ENCODE measurements around the gene MPC1L. TPM values are rescaled to one million over a fixed set of nuclear protein-coding genes. Genes with fewer than 3 reads are reported as not detected.

MPC1L gene
- polyA plus RNA-seq, 1 of the 3 experiments (the other 2 are of a cell fraction): not detected

DNA sequence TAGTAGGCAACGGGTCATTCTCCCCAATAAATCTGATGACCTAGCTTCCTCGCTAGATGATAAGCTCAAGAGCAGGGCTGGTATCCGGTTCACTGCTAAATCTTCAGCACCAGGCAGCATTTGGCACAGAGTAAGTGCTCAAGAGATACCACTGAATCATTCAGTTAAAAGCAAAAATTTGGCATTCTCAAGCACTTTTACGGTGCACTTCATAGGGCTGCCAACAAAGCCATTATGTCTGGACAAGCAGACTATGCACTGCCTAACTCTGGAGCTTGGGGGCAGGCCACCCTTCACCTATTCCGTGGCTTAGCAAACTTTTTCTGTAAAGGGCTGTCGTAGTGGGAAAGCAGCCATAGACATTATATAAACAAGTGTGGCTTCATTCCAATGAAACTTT is 47.9 kb downstream of the MPC1L start:
- Histone ChIP-seq H3K9me3 (no peaks in the 10 kb centered on the region), H3K4me3 (ENCODE audit: low read depth in 2 of 2, low read length in 1 of 2) (no peak overlapping the region), H3K79me2 (ENCODE audit: insufficient read depth) (no peaks in the 10 kb centered on the region), H3F3A (replicated peaks; ENCODE audit: insufficient read depth) (no peaks in the 10 kb centered on the region), H3K4me1 (ENCODE audit: control insufficient read depth in 1 of 2, insufficient read depth in 2 of 2, low read depth in 1 of 2, low read length in 1 of 2) (no peaks in the 10 kb centered on the region; a peak in 1 of 4 replicates), H3K36me3 (replicated peaks in 1 of 2; ENCODE audit: control insufficient read depth in 1 of 2, insufficient read depth in 2 of 2, low read length in 1 of 2) (peaks cover 58 to 64% of the 10 kb centered on the region in 2 experiments), H3K9me2 (no peaks in the 10 kb centered on the region), H3K9ac (no peak overlapping the region), H3K27me3 (ENCODE audit: insufficient read depth) (no peaks in the 10 kb centered on the region), H3K4me2 (no peak overlapping the region), H2AFZ (ENCODE audit: low read depth) (no peak overlapping the region), H3K27ac (ENCODE audit: low read depth in 2 of 2, low read length in 1 of 2) (no peak overlapping the region; a peak in 1 of 4 replicates), H4K20me1 (ENCODE audit: insufficient read depth) (no peaks in the 10 kb centered on the region)
- DNase-seq: no peak
- ChIA-PET CTCF (interaction anchor here (1.0 to 1.2 kb wide), 2 partner anchors 123 to 449 kb away, joined by 3 read pairs; no protein-coding TSS in a partner anchor), POLR2A (no interaction called here)
- WGBS (ENCODE audit: low lambda C conversion rate): 58% methylated on average over 6 of the region's 6 CpGs
- TF ChIP-seq, protein P1, sequence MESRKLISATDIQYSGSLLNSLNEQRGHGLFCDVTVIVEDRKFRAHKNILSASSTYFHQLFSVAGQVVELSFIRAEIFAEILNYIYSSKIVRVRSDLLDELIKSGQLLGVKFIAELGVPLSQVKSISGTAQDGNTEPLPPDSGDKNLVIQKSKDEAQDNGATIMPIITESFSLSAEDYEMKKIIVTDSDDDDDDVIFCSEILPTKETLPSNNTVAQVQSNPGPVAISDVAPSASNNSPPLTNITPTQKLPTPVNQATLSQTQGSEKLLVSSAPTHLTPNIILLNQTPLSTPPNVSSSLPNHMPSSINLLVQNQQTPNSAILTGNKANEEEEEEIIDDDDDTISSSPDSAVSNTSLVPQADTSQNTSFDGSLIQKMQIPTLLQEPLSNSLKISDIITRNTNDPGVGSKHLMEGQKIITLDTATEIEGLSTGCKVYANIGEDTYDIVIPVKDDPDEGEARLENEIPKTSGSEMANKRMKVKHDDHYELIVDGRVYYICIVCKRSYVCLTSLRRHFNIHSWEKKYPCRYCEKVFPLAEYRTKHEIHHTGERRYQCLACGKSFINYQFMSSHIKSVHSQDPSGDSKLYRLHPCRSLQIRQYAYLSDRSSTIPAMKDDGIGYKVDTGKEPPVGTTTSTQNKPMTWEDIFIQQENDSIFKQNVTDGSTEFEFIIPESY (IDR thresholded peaks at IDR 0.05; ENCODE audit: borderline replicate concordance, low read depth): no peak
- TF ChIP-seq RFX5 (IDR thresholded peaks at IDR 0.05; ENCODE audit: low read length) (no peak), MEF2A (IDR thresholded peaks at IDR 0.05; ENCODE audit: borderline replicate concordance, low read depth) (no peak), RAD21 (IDR thresholded peaks at IDR 0.05; ENCODE audit: low read length) (no peak), POLR2AphosphoS5 (IDR thresholded peaks at IDR 0.05; ENCODE audit: low read depth, low read length) (no peak)

Other genes with a start within 250 kb of the MPC1L start
- 160 and 251 TPM in 2 replicates for gene ATP6AP2, start 42.5 kb upstream of the MPC1L start, polyA plus RNA-seq (2012; rRNA removed)
- gene CXorf38, start 24.1 kb downstream of the MPC1L start, polyA plus RNA-seq (2012; rRNA removed): 8.4 and 10.4 TPM in 2 replicates
- 24.5 and 25.6 TPM in 2 replicates for gene MED14, start 112.1 kb downstream of the MPC1L start, polyA plus RNA-seq (2012; rRNA removed)